Neural cell (in vitro differentiated cells): ENCODE results near the gene TDRD10. TPM values are rescaled to one million over a fixed set of nuclear protein-coding genes. Genes with fewer than 3 reads are reported as not detected.

Source experiments
- H2AFZ ChIP-seq: fragments of 200-600, 300-800 bp; sonication (generic), shearing (Covaris generic); 2 replicates; pipeline ENCODE4 v1.6.0; 2014; ENCODE audit warnings: low read depth, mild to moderate bottlenecking, antibody characterized with exemption, low read length, moderate library complexity
- H3F3A ChIP-seq: fragments of 200-600 bp; shearing (Covaris generic); 2 replicates; pipeline ENCODE4 v1.6.1; 2016; ENCODE audit warnings: mild to moderate bottlenecking, moderate library complexity, mixed read lengths, antibody characterized with exemption, low read length; ENCODE audit not compliant: insufficient read depth, poor library complexity, severe bottlenecking
- H3K27ac ChIP-seq: fragments of 200-600, 300-800 bp; sonication (generic), shearing (Covaris generic); 2 replicates; pipeline ENCODE4 v1.5.1; 2014; ENCODE audit warnings: mild to moderate bottlenecking, low read length, moderate library complexity
- H3K27me3 ChIP-seq: fragments of 300-800, 200-600 bp; sonication (generic), shearing (Covaris generic); 2 replicates; pipeline ENCODE4 v1.6.0; 2014; ENCODE audit warnings: mild to moderate bottlenecking, low read depth, low read length, moderate library complexity; ENCODE audit not compliant: insufficient read depth
- H3K36me3 ChIP-seq: fragments of 300-800, 200-600 bp; sonication (generic), shearing (Covaris generic); 2 replicates; pipeline ENCODE4 v1.5.1; 2014; ENCODE audit warnings: mild to moderate bottlenecking, antibody characterized with exemption, low read length, moderate library complexity; ENCODE audit not compliant: insufficient read depth
- H3K4me2 ChIP-seq: fragments of 300-800, 200-600 bp; sonication (generic), shearing (Covaris generic); 2 replicates; pipeline ENCODE4 v1.6.0; 2014; ENCODE audit warnings: mild to moderate bottlenecking, low read length
- H3K4me3 ChIP-seq: fragments of 300-800, 200-600 bp; sonication (generic), shearing (Covaris generic); 2 replicates; pipeline ENCODE4 v1.5.1; 2014; ENCODE audit warnings: mild to moderate bottlenecking, low read length, moderate library complexity
- H3K79me2 ChIP-seq: fragments of 200-600 bp; shearing (Covaris generic); replicated peaks from 2 replicates; pipeline ENCODE4 v1.6.0; 2014; ENCODE audit warnings: mild to moderate bottlenecking, low read length, moderate library complexity; ENCODE audit not compliant: insufficient read depth
- H3K9ac ChIP-seq: fragments of 300-800, 200-600 bp; sonication (generic), shearing (Covaris generic); 2 replicates; pipeline ENCODE4 v1.6.1; 2016; ENCODE audit warnings: mild to moderate bottlenecking, low read length, mixed read lengths
- H3K9me2 ChIP-seq: fragments of 200-600 bp; shearing (Covaris generic); 2 replicates; pipeline ENCODE4 v1.6.1; 2016; ENCODE audit warnings: mild to moderate bottlenecking, low read length, mixed read lengths; ENCODE audit not compliant: insufficient read depth
- H3K9me3 ChIP-seq: fragments of 200-600, 300-800 bp; sonication (generic), shearing (Covaris generic); 2 replicates; pipeline ENCODE4 v1.6.1; 2016; ENCODE audit warnings: mild to moderate bottlenecking, mixed run types, low read length, moderate library complexity, mixed read lengths
- H4K20me1 ChIP-seq: fragments of 200-600 bp; shearing (Covaris generic); 2 replicates; pipeline ENCODE4 v1.6.1; 2016; ENCODE audit warnings: mild to moderate bottlenecking, mixed run types; ENCODE audit not compliant: insufficient read depth
- EP300 ChIP-seq: fragments of 450-650 bp; conservative IDR thresholded peaks from 2 replicates; pipeline ENCODE4 v1.6.1; 2014; ENCODE audit warnings: antibody characterized with exemption, mild to moderate bottlenecking, moderate library complexity; ENCODE audit not compliant: poor library complexity, severe bottlenecking
- EZH2 ChIP-seq: fragments of 200-600, 300-800 bp; shearing (Covaris generic), sonication (generic); IDR thresholded peaks from 2 replicates; pipeline ENCODE4 v1.6.1; 2014; ENCODE audit warnings: antibody characterized with exemption, low read length, borderline replicate concordance, mild to moderate bottlenecking; ENCODE audit not compliant: insufficient read depth, poor library complexity, severe bottlenecking
- MXI1 ChIP-seq: fragments of 450-650 bp; conservative IDR thresholded peaks from 2 replicates; pipeline ENCODE4 v1.6.1; 2014; ENCODE audit warnings: antibody characterized with exemption, mild to moderate bottlenecking; ENCODE audit not compliant: poor library complexity, severe bottlenecking
- POLR2AphosphoS5 ChIP-seq: IDR thresholded peaks from 2 replicates; pipeline ENCODE4 v1.6.1; 2012
- RAD21 ChIP-seq: fragments of 450-650 bp; conservative IDR thresholded peaks from 2 replicates; pipeline ENCODE4 v1.6.1; 2014; ENCODE audit warnings: antibody characterized with exemption, mild to moderate bottlenecking, moderate library complexity
- SMC3 ChIP-seq: fragments of 450-650 bp; conservative IDR thresholded peaks from 2 replicates; pipeline ENCODE4 v1.6.1; 2014; ENCODE audit warnings: antibody characterized with exemption, mild to moderate bottlenecking, moderate library complexity; ENCODE audit not compliant: poor library complexity
- TAF1 ChIP-seq: IDR thresholded peaks from 2 replicates; pipeline ENCODE4 v1.6.1; 2012; ENCODE audit warnings: low read depth
- polyA plus RNA-seq: library from polyadenylated mRNA; depleted of rRNA; stranded (reverse); fragments of >200 nt; gene quantifications from 2 replicates; pipeline ENCODE4 v1.2.3, GENCODE V29; 2014
- TF ChIP-seq, protein P1 (sequence below): fragments of 450-650 bp; IDR thresholded peaks from 2 replicates; pipeline ENCODE4 v1.5.1; 2014; ENCODE audit warnings: antibody characterized with exemption, mild to moderate bottlenecking, moderate library complexity; ENCODE audit not compliant: poor library complexity, severe bottlenecking
- TF ChIP-seq, protein P2 (sequence below): IDR thresholded peaks from 2 replicates; pipeline ENCODE4 v1.6.1; 2012; ENCODE audit warnings: borderline replicate concordance

The TDRD10 gene
- polyA plus RNA-seq, 1 donor from 2014 or later, result not detected

DNA sequence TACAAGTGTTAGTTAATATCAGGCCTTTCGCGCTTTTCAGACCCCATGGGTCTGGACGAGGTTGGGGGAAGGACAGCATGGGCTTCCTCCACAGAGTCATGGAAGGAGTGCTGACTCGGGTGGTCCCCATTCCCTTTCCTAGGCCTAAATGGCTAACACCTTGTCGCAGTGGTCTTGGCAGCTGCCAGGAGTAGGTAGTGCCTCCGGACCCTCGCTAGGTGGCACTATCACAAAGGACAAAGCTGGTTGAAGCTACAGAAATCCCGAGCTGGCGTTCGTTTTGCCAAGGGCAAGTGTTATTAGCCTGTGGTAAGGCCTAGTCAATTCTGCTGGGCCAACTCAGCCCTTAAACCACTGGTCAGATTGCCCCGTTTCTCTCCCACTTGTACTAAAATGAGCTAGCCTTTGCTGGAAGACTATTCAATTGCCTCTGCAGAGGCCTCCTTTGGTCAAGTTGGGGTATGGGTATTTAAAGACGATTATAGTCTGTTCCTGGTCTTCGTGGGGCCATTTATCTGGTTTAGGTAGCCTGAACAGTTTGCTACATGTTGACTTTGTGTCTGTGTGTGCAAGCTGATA lies 57.5 kb downstream of the TDRD10 start:
- Histone ChIP-seq H3K4me2 (peak overlapping the region; percentile 65), H3K79me2 (peaks cover 27% of the 10 kb centered on the region), H3K9me3 (no peaks in the 10 kb centered on the region), H3K27ac (peak overlapping the region; percentile 96), H4K20me1 (no peaks in the 10 kb centered on the region), H3K27me3 (no peaks in the 10 kb centered on the region), H3F3A (no peaks in the 10 kb centered on the region), H2AFZ (peak overlapping the region; percentile 95), H3K9ac (peak overlapping the region; percentile 86), H3K4me3 (peak overlapping the region; percentile 88), H3K9me2 (no peaks in the 10 kb centered on the region), H3K36me3 (no peaks in the 10 kb centered on the region)
- no peak for TF ChIP-seq POLR2AphosphoS5
- TF ChIP-seq, protein P1, sequence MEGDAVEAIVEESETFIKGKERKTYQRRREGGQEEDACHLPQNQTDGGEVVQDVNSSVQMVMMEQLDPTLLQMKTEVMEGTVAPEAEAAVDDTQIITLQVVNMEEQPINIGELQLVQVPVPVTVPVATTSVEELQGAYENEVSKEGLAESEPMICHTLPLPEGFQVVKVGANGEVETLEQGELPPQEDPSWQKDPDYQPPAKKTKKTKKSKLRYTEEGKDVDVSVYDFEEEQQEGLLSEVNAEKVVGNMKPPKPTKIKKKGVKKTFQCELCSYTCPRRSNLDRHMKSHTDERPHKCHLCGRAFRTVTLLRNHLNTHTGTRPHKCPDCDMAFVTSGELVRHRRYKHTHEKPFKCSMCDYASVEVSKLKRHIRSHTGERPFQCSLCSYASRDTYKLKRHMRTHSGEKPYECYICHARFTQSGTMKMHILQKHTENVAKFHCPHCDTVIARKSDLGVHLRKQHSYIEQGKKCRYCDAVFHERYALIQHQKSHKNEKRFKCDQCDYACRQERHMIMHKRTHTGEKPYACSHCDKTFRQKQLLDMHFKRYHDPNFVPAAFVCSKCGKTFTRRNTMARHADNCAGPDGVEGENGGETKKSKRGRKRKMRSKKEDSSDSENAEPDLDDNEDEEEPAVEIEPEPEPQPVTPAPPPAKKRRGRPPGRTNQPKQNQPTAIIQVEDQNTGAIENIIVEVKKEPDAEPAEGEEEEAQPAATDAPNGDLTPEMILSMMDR, result peak; percentile 98
- TF ChIP-seq TAF1, result no peak
- peak; percentile 88 for TF ChIP-seq SMC3
- no peak for TF ChIP-seq MXI1
- TF ChIP-seq, protein P2, sequence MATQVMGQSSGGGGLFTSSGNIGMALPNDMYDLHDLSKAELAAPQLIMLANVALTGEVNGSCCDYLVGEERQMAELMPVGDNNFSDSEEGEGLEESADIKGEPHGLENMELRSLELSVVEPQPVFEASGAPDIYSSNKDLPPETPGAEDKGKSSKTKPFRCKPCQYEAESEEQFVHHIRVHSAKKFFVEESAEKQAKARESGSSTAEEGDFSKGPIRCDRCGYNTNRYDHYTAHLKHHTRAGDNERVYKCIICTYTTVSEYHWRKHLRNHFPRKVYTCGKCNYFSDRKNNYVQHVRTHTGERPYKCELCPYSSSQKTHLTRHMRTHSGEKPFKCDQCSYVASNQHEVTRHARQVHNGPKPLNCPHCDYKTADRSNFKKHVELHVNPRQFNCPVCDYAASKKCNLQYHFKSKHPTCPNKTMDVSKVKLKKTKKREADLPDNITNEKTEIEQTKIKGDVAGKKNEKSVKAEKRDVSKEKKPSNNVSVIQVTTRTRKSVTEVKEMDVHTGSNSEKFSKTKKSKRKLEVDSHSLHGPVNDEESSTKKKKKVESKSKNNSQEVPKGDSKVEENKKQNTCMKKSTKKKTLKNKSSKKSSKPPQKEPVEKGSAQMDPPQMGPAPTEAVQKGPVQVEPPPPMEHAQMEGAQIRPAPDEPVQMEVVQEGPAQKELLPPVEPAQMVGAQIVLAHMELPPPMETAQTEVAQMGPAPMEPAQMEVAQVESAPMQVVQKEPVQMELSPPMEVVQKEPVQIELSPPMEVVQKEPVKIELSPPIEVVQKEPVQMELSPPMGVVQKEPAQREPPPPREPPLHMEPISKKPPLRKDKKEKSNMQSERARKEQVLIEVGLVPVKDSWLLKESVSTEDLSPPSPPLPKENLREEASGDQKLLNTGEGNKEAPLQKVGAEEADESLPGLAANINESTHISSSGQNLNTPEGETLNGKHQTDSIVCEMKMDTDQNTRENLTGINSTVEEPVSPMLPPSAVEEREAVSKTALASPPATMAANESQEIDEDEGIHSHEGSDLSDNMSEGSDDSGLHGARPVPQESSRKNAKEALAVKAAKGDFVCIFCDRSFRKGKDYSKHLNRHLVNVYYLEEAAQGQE, result no peak
- no peak for TF ChIP-seq EP300
- peak; percentile 97 for TF ChIP-seq RAD21
- TF ChIP-seq EZH2, result no peak

- H2AFZ ChIP-seq, result no peak overlapping the region
- no peak overlapping the region for H3K4me2 ChIP-seq
- H3K27me3 ChIP-seq, result no peaks in the 10 kb centered on the region
- H3K9me3 ChIP-seq, result no peaks in the 10 kb centered on the region
- H3K36me3 ChIP-seq, result no peaks in the 10 kb centered on the region
- no peaks in the 10 kb centered on the region for H3F3A ChIP-seq
- H3K27ac ChIP-seq, result no peak overlapping the region
- H3K9ac ChIP-seq, result no peak overlapping the region
- H3K79me2 ChIP-seq, result peaks cover 14% of the 10 kb centered on the region
- no peaks in the 10 kb centered on the region for H3K9me2 ChIP-seq
- TF ChIP-seq RAD21, result no peak
- no peak for TF ChIP-seq MXI1
- TF ChIP-seq SMC3, result no peak
- no peak for TF ChIP-seq TAF1
- no peak for TF ChIP-seq EP300
- no peaks in the 10 kb centered on the region for H4K20me1 ChIP-seq
- H3K4me3 ChIP-seq, result no peak overlapping the region
Observed at GRCh38 chr1:154565876-154566275, 63.9 kb downstream of the TDRD10 start.
